AG09319 (cell line): ENCODE data around the gene L2HGDH.
A peak's percentile ranks its signal among the peaks of the same experiment; 100 is the strongest.
"Not testable (repeated sequence)": the region's sequence is repeated elsewhere in the genome, so short reads cannot be mapped to it uniquely, and the experiment has no call there.

Source experiments
- DNase-seq: peaks from one replicate; pipeline ENCODE4 v3.0.0-alpha.2; 2010; ENCODE audit warnings: low read depth; ENCODE audit errors: extremely low read depth
- TF ChIP-seq, protein P1 (sequence below): IDR thresholded peaks from 2 replicates; pipeline ENCODE4 v1.5.1; 2011; ENCODE audit warnings: low read depth, mild to moderate bottlenecking, inconsistent platforms, low read length, moderate library complexity

L2HGDH gene

GRCh38 chr14:50331596-50331995, 19.6 kb upstream of the L2HGDH start:
- TF ChIP-seq, protein P1, sequence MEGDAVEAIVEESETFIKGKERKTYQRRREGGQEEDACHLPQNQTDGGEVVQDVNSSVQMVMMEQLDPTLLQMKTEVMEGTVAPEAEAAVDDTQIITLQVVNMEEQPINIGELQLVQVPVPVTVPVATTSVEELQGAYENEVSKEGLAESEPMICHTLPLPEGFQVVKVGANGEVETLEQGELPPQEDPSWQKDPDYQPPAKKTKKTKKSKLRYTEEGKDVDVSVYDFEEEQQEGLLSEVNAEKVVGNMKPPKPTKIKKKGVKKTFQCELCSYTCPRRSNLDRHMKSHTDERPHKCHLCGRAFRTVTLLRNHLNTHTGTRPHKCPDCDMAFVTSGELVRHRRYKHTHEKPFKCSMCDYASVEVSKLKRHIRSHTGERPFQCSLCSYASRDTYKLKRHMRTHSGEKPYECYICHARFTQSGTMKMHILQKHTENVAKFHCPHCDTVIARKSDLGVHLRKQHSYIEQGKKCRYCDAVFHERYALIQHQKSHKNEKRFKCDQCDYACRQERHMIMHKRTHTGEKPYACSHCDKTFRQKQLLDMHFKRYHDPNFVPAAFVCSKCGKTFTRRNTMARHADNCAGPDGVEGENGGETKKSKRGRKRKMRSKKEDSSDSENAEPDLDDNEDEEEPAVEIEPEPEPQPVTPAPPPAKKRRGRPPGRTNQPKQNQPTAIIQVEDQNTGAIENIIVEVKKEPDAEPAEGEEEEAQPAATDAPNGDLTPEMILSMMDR: no peak
- DNase-seq: no peak

GRCh38 chr14:50321009-50321660, 9.1 kb upstream of the L2HGDH start:
- TF ChIP-seq, protein P1: peak; percentile 96
- DNase-seq: peak; percentile 79

DNA sequence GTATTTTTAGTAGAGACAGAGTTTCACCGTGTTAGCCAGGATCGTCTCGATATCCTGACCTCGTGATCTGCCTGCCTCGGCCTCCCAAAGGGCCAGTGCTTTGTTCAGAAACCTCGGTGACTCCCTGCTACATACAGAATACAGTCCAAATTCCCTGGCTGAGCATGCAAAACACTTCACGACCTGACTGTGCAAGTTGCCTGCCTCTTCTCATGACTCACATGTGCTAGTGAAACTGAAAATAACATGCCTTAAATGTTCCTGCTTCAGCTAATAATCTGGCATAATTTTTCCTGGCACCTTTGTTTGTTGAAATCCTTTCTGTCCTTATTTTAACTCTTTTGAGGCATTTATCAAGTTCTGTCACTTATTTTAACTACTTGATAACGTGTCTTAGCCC, 8.3 kb upstream of the L2HGDH start:
- no peak for DNase-seq
- TF ChIP-seq, protein P1: no peak

- DNase-seq: no peak
- TF ChIP-seq, protein P1: no peak
Measured at GRCh38 chr14:50319721-50320120, 7.7 kb upstream of the L2HGDH start.

- no peak for DNase-seq
- TF ChIP-seq, protein P1: no peak
Measured at GRCh38 chr14:50319293-50319692, 7.3 kb upstream of the L2HGDH start.

GRCh38 chr14:50318031-50318626, 6.1 kb upstream of the L2HGDH start:
- no peak for DNase-seq
- TF ChIP-seq, protein P1: peak; percentile 67

DNA sequence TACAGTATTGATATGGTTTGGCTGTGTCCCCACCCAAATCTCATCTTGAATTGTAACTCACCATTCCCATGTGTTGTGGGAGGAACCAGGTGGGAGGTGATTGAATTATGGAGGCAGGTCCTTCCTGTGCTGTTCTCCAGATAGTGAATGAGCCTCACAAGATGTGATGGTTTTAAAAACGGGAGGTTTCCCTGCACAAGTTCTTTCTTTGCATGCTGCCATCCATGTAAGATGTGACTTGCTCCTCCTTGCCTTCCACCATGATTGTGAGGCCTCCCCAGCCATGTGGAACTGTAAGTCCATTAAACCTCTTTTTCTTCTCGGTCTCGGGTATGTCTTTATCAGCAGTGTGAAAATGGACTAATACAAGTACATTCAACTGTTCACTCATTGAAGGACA, 2.1 kb upstream of the L2HGDH start:
- DNase-seq: not testable (repeated sequence)

DNA sequence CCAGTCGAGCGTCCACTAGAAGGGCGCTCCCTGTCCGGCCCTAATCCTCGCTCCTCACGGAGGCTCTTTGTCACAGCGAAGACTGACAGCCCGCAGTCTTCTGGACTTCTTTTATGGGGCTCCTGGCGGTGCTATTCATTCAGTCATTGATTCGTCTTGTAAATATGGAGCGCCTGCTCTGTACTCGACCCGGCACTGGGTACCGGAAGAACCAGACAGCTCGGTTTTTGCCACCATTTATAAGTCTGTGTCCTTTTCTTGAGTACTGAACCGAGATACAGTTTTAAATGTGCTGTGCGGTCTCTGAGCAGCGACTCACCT, 665 bp upstream of the L2HGDH start:
- no peak for DNase-seq

More for the DNA sequence above, 665 bp upstream of the L2HGDH start:
- TF ChIP-seq, protein P1: no peak; the same call in 1 of the 2 replicates
